ENCODE data around the gene C10orf71.

DNA sequence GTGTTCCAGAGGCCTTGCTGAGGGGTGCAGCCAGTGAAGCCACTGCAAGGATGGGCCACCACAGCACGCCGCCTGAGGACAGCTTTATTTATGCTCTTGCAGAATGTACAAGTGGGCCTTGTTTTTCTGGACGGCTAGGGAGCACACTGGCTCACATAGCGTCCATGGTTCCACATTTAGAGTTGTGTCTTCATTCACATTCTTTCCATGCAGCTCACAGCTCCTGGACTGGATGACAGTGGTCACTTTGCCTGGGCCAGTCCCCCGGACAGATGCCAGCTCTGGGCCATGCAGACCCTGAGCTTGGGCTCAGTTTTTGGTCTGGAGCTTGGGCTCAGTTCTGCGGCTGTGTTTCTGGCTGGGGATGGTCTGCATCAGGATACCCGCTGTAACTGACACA lies 2.6 kb upstream of the C10orf71 start:
- TF ChIP-seq, protein P1, sequence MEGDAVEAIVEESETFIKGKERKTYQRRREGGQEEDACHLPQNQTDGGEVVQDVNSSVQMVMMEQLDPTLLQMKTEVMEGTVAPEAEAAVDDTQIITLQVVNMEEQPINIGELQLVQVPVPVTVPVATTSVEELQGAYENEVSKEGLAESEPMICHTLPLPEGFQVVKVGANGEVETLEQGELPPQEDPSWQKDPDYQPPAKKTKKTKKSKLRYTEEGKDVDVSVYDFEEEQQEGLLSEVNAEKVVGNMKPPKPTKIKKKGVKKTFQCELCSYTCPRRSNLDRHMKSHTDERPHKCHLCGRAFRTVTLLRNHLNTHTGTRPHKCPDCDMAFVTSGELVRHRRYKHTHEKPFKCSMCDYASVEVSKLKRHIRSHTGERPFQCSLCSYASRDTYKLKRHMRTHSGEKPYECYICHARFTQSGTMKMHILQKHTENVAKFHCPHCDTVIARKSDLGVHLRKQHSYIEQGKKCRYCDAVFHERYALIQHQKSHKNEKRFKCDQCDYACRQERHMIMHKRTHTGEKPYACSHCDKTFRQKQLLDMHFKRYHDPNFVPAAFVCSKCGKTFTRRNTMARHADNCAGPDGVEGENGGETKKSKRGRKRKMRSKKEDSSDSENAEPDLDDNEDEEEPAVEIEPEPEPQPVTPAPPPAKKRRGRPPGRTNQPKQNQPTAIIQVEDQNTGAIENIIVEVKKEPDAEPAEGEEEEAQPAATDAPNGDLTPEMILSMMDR (IDR thresholded peaks at IDR 0.05; ENCODE audit: poor library complexity), result no peak
- no peak for TF ChIP-seq EZH2 (IDR thresholded peaks at IDR 0.05; ENCODE audit: borderline replicate concordance)
